Cardiac muscle cell (in vitro differentiated cells and primary cell): ENCODE data around the gene NANP. TPM values are rescaled to one million over a fixed set of nuclear protein-coding genes. Genes with fewer than 3 reads are reported as not detected.

ENCODE experiments used
- DNase-seq, 2 donors: peaks; one replicate each; pipeline versions ENCODE4 v3.0.0 to v3.0.0-alpha.2; 2010 to 2017; ENCODE audit warnings: low read depth in 1 of 2, low spot score in 1 of 2
- H3K27ac ChIP-seq: fragments of 200-600 bp; sonication (generic); 2 replicates; pipeline ENCODE4 v1.5.1; 2016
- H3K27me3 ChIP-seq: fragments of 200-600 bp; sonication (generic); 2 replicates; pipeline ENCODE4 v1.6.0; 2016; ENCODE audit warnings: control low read depth
- H3K36me3 ChIP-seq: fragments of 200-600 bp; sonication (generic); 2 replicates; pipeline ENCODE4 v1.5.1; 2016; ENCODE audit warnings: control low read depth
- H3K4me1 ChIP-seq: fragments of 200-600 bp; sonication (generic); 2 replicates; pipeline ENCODE4 v1.8.1; 2017; ENCODE audit warnings: low read depth, mild to moderate bottlenecking, mixed run types
- H3K4me3 ChIP-seq: fragments of 200-600 bp; sonication (generic); 2 replicates; pipeline ENCODE4 v1.5.1; 2016; ENCODE audit warnings: mild to moderate bottlenecking
- H3K9me3 ChIP-seq: fragments of 200-600 bp; sonication (generic); 2 replicates; pipeline ENCODE4 v1.5.1; 2017; ENCODE audit warnings: low read depth, mild to moderate bottlenecking, control low read depth
- CTCF ChIP-seq: IDR thresholded peaks from 2 replicates; pipeline ENCODE4 v1.5.1; 2012; ENCODE audit warnings: low read depth, mild to moderate bottlenecking, low read length
- polyA plus RNA-seq: library from polyadenylated mRNA; unstranded; fragments of >200 nt; fragmentation: Nextera tagmentation; extraction: Ambion mirVana; gene quantifications from 2 replicates; pipeline ENCODE4 v1.2.1, GENCODE V29; 2016
- total RNA-seq: library from RNA; depleted of rRNA; stranded (reverse); fragments of >200 nt; gene quantifications from 2 replicates; pipeline ENCODE4 v1.2.3, GENCODE V29; 2016

The NANP gene
- total and polyA plus RNA-seq, 2 experiments from 2014 or later: 3.7 to 5.7 TPM

GRCh38 chr20:25576783-25577530 lies 46.9 kb downstream of the NANP start:
- no peaks in the 10 kb centered on the region for H3K36me3 ChIP-seq
- H3K27me3 ChIP-seq: no peaks in the 10 kb centered on the region
- DNase-seq: no peak
- H3K4me1 ChIP-seq: peaks cover 25% of the 10 kb centered on the region
- no peak overlapping the region for H3K4me3 ChIP-seq
- H3K27ac ChIP-seq: peak overlapping the region; percentile 22
- TF ChIP-seq CTCF: no peak
- no peaks in the 10 kb centered on the region for H3K9me3 ChIP-seq

- H3K9me3 ChIP-seq: no peaks in the 10 kb centered on the region
- H3K4me1 ChIP-seq: peaks cover 33% of the 10 kb centered on the region
- TF ChIP-seq CTCF: peak; percentile 57
- no peaks in the 10 kb centered on the region for H3K36me3 ChIP-seq
- peak overlapping the region; percentile 47 for H3K27ac ChIP-seq
- no peaks in the 10 kb centered on the region for H3K27me3 ChIP-seq
- no peak overlapping the region for H3K4me3 ChIP-seq
- DNase-seq: peak in 1 of 2 donors; percentile 68
Measured at GRCh38 chr20:25574411-25574810, 49.4 kb downstream of the NANP start.

- Histone ChIP-seq H3K27ac (peak overlapping the region; percentile 47), H3K4me1 (peaks cover 25% of the 10 kb centered on the region), H3K27me3 (no peaks in the 10 kb centered on the region), H3K9me3 (no peaks in the 10 kb centered on the region), H3K36me3 (no peaks in the 10 kb centered on the region), H3K4me3 (no peak overlapping the region)
- no peak for DNase-seq
- TF ChIP-seq CTCF: no peak
Measured at GRCh38 chr20:25573288-25574251, 50.2 kb downstream of the NANP start.

- no peak for TF ChIP-seq CTCF
- no peaks in the 10 kb centered on the region for H3K9me3 ChIP-seq
- DNase-seq: no peak
- H3K27ac ChIP-seq: peak overlapping the region; percentile 75
- no peaks in the 10 kb centered on the region for H3K27me3 ChIP-seq
- H3K4me1 ChIP-seq: peaks cover 25% of the 10 kb centered on the region
- no peaks in the 10 kb centered on the region for H3K36me3 ChIP-seq
- no peak overlapping the region for H3K4me3 ChIP-seq
Measured at GRCh38 chr20:25571817-25572216, 52.0 kb downstream of the NANP start.

GRCh38 chr20:25571240-25571639 lies 52.6 kb downstream of the NANP start:
- Histone ChIP-seq H3K9me3 (no peaks in the 10 kb centered on the region), H3K27me3 (no peaks in the 10 kb centered on the region), H3K4me3 (no peak overlapping the region), H3K27ac (peak overlapping the region; percentile 75), H3K36me3 (no peaks in the 10 kb centered on the region), H3K4me1 (peaks cover 25% of the 10 kb centered on the region)
- no peak for DNase-seq
- no peak for TF ChIP-seq CTCF
